Esophagus muscularis mucosa (tissue), 4 donors: Measurements from ENCODE around the gene CPAMD8. TPM values are rescaled to one million over a fixed set of nuclear protein-coding genes. Genes with fewer than 3 reads are reported as not detected.

Experiments
- DNase-seq: peaks from one replicate; pipeline ENCODE4 v3.0.0-alpha.2; 2017; ENCODE audit errors: extremely low spot score
- H3K27ac ChIP-seq, 4 donors: fragments of 200-600 bp; sonication (generic); replicated peaks in 1 of 4; 1 replicate in 3 of 4; 2 replicates in 1 of 4; pipeline ENCODE4 v1.5.1; 2016 to 2019; ENCODE audit warnings: mild to moderate bottlenecking in 1 of 4
- H3K27me3 ChIP-seq, 4 donors: fragments of 200-600 bp; sonication (generic); one replicate each; pipeline versions ENCODE4 v1.5.1 to v1.6.0; 2016 to 2019
- H3K36me3 ChIP-seq, 4 donors: fragments of 200-600 bp; sonication (generic); one replicate each; pipeline ENCODE4 v1.5.1; 2016 to 2019
- H3K4me1 ChIP-seq, 4 donors: fragments of 200-600 bp; sonication (generic); one replicate each; pipeline ENCODE4 v1.5.1; 2016 to 2019
- H3K4me3 ChIP-seq, 4 donors: fragments of 200-600 bp; sonication (generic); 1 replicate in 2 of 4; 2 replicates in 2 of 4; pipeline ENCODE4 v1.5.1; 2016 to 2019; ENCODE audit warnings: mild to moderate bottlenecking in 4 of 4, moderate library complexity in 1 of 4
- H3K9me3 ChIP-seq, 4 donors: fragments of 200-600 bp; sonication (generic); 1 replicate in 3 of 4; 2 replicates in 1 of 4; pipeline ENCODE4 v1.5.1; 2016 to 2019
- CTCF ChIP-seq, 3 experiments: fragments of 200-600 bp in 2 of 3; fragments of 450-650 bp in 1 of 3; sonication (generic) in 2 of 3; IDR thresholded peaks; one replicate each; pipeline ENCODE4 v1.5.1; 2017 to 2019; ENCODE audit warnings: antibody characterized with exemption in 3 of 3, mild to moderate bottlenecking in 2 of 3, moderate library complexity in 1 of 3
- EP300 ChIP-seq: sonication (generic); formaldehyde crosslinking; IDR thresholded peaks from one replicate; pipeline ENCODE4 v1.6.1; 2017; ENCODE audit warnings: antibody characterized with exemption
- POLR2A ChIP-seq: fragments of 450-650 bp; IDR thresholded peaks from one replicate; pipeline ENCODE4 v1.6.1; 2017; ENCODE audit warnings: antibody characterized with exemption, moderate library complexity, mild to moderate bottlenecking, low read depth
- POLR2AphosphoS5 ChIP-seq, 2 donors: sonication (generic); formaldehyde crosslinking; IDR thresholded peaks; one replicate each; pipeline ENCODE4 v1.6.1; 2017; ENCODE audit warnings: antibody characterized with exemption in 2 of 2
- WGBS: methylation state at CpG from one replicate; pipeline ENCODE4 v1.1.5; 2018; 5-methylcytosine and 5-hydroxymethylcytosine counted together
- intact Hi-C: fragments of 100-400 bp; cut with DNase I; formaldehyde crosslinking; loops from one replicate; pipeline ENCODE4 v1.15.1; 2023
- total RNA-seq, 4 donors: library from RNA; depleted of rRNA; stranded (reverse); fragments of >200 nt; gene quantifications; one replicate each; pipeline versions ENCODE4 v1.1.0 to v1.2.1, GENCODE V29; 2016

Gene CPAMD8
- total RNA-seq, 4 donors from 2014 or later = 9.6 to 21.0 (median 13.0) TPM

GRCh38 chr19:16908759-16909158 lies 117.9 kb downstream of the CPAMD8 start:
- intact Hi-C loops = no loop called here

DNA sequence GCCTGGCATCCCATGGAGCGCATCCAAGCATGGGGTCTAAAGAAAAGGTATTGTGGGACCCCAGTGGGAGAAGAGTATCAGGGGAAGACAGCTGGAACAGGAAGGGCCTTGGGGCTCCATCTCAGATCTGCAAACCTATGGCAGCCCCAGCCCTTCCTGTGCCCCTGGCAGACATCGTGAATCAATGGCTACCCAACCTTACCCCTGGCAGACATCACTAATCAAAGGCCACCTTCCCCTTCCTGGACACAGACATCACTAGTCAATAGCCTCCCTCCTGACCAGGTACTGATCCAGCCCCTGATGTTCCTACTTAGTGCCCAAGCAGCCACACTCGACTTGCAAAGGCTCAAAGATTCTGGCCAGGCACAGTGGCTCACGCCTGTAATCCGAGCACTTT lies 122.0 kb downstream of the CPAMD8 start:
- H3K4me3 ChIP-seq = no peak overlapping the region
- DNase-seq = no peak
- H3K27ac ChIP-seq = no peak overlapping the region
- intact Hi-C loops = no loop called here
- TF ChIP-seq CTCF (IDR thresholded peaks at IDR 0.05) (no peak), POLR2A (no peak)
- no peaks in the 10 kb centered on the region for H3K9me3 ChIP-seq
- WGBS = 97% methylated on average over 4 of the region's 5 CpGs
- H3K36me3 ChIP-seq = peaks cover 0 to 27% (median 0%) of the 10 kb centered on the region in 4 donors
- peaks cover 0 to 26% (median 0%) of the 10 kb centered on the region in 4 donors for H3K27me3 ChIP-seq
- H3K4me1 ChIP-seq = no peaks in the 10 kb centered on the region

More at GRCh38 chr19:16908759-16909158, 117.9 kb downstream of the CPAMD8 start:
- H3K4me1 ChIP-seq = no peaks in the 10 kb centered on the region
- H3K27ac ChIP-seq = no peak overlapping the region
- TF ChIP-seq CTCF (IDR thresholded peaks at IDR 0.05) = no peak
- no peak for TF ChIP-seq POLR2AphosphoS5 (IDR thresholded peaks at IDR 0.05)
- TF ChIP-seq POLR2A = no peak
- no peak for TF ChIP-seq EP300
- H3K36me3 ChIP-seq = peaks cover 0 to 15% (median 0%) of the 10 kb centered on the region in 4 donors
- DNase-seq = no peak
- H3K4me3 ChIP-seq = no peak overlapping the region
- peaks cover 0 to 18% (median 12%) of the 10 kb centered on the region in 4 donors for H3K9me3 ChIP-seq
- H3K27me3 ChIP-seq = peaks cover 0 to 13% (median 0%) of the 10 kb centered on the region in 4 donors
- 87% methylated on average over 7 of the region's 12 CpGs for WGBS

- H3K4me1 ChIP-seq = no peaks in the 10 kb centered on the region
- TF ChIP-seq CTCF (IDR thresholded peaks at IDR 0.05) (no peak), POLR2A (no peak), EP300 (no peak), POLR2AphosphoS5 (IDR thresholded peaks at IDR 0.05) (no peak)
- H3K4me3 ChIP-seq = no peak overlapping the region
- DNase-seq = no peak
- 95% methylated on average over 7 of the region's 7 CpGs for WGBS
- H3K27ac ChIP-seq = no peak overlapping the region
- intact Hi-C loops = no loop called here
- H3K9me3 ChIP-seq = no peaks in the 10 kb centered on the region
- peaks cover 0 to 27% (median 0%) of the 10 kb centered on the region in 4 donors for H3K36me3 ChIP-seq
- H3K27me3 ChIP-seq = peaks cover 0 to 26% (median 0%) of the 10 kb centered on the region in 4 donors
Observed at GRCh38 chr19:16903347-16903746, 123.3 kb downstream of the CPAMD8 start.

GRCh38 chr19:16902545-16902944 lies 124.1 kb downstream of the CPAMD8 start:
- Histone ChIP-seq H3K4me1 (peaks cover 0 to 8% (median 6%) of the 10 kb centered on the region in 4 donors), H3K27ac (no peak overlapping the region), H3K9me3 (no peaks in the 10 kb centered on the region), H3K4me3 (no peak overlapping the region), H3K36me3 (peaks cover 0 to 27% (median 0%) of the 10 kb centered on the region in 4 donors), H3K27me3 (peaks cover 0 to 26% (median 0%) of the 10 kb centered on the region in 4 donors)
- DNase-seq = no peak
- 94% methylated on average over 5 of the region's 12 CpGs for WGBS
- TF ChIP-seq POLR2AphosphoS5 (IDR thresholded peaks at IDR 0.05) (no peak), CTCF (IDR thresholded peaks at IDR 0.05) (no peak), EP300 (no peak), POLR2A (no peak)
- intact Hi-C loops = no loop called here
